Brain microvascular endothelial cell (primary cell): ENCODE data around the gene ALDOC.

Experiments
- DNase-seq: peaks from one replicate; pipeline ENCODE4 v3.0.0-alpha.2; 2020
- H3K27ac ChIP-seq: fragments of 250-450 bp; sonication (Bioruptor Pico); 2 replicates; pipeline ENCODE4 v1.5.1; 2020; ENCODE audit warnings: mild to moderate bottlenecking, moderate library complexity
- H3K27me3 ChIP-seq: fragments of 250-450 bp; sonication (Bioruptor Pico); replicated peaks from 2 replicates; pipeline ENCODE4 v1.5.1; 2020; ENCODE audit warnings: mild to moderate bottlenecking
- H3K36me3 ChIP-seq: fragments of 250-450 bp; sonication (Bioruptor Pico); replicated peaks from 2 replicates; pipeline ENCODE4 v1.5.1; 2020; ENCODE audit warnings: mild to moderate bottlenecking
- H3K4me3 ChIP-seq: 2 replicates; pipeline ENCODE4 v1.5.1; 2011; ENCODE audit warnings: low read depth, mild to moderate bottlenecking, control low read depth, low read length, moderate library complexity
- in situ Hi-C: cut with HindIII; loops from 2 replicates; pipeline ENCODE4 v1.10.0; 2017; ENCODE audit warnings: low sequenced_read_pairs, low pct_ligation_motif_present
- TF ChIP-seq, protein P1 (sequence below): IDR thresholded peaks from 2 replicates; pipeline ENCODE4 v1.5.1; 2011; ENCODE audit warnings: low read depth, mild to moderate bottlenecking, moderate library complexity, low read length, control low read depth, inconsistent platforms; ENCODE audit errors: missing control alignments

The ALDOC gene

DNA sequence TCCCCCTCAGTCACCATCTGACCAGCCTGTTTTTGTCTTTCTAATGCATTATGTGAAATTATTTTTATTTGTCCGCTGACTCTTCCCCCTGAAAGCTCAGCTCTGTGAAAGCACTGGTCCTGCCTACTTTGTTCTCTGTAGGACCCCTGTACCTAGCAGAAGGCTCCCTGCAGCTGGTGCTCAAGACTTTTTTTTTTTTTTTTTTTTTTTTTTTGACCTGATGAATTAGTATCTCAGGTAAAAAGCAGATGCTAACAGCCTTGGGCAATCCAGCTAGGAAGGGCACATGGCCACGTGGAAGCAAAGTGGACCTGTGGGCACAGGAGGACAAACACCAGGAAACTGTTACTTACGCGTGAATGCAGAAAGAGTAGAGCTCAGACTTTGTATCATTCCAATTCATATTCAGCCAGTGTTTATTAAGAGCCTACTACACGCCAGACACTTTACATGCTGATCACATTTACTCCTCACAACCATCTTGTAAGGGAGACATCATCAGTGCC lies 23.6 kb downstream of the ALDOC start:
- peaks cover 40% of the 10 kb centered on the region for H3K36me3 ChIP-seq
- H3K4me3 ChIP-seq, result peak overlapping the region; percentile 27
- no peak overlapping the region for H3K27ac ChIP-seq
- no peak for DNase-seq
- in situ Hi-C loops, result no loop called here
- TF ChIP-seq, protein P1, sequence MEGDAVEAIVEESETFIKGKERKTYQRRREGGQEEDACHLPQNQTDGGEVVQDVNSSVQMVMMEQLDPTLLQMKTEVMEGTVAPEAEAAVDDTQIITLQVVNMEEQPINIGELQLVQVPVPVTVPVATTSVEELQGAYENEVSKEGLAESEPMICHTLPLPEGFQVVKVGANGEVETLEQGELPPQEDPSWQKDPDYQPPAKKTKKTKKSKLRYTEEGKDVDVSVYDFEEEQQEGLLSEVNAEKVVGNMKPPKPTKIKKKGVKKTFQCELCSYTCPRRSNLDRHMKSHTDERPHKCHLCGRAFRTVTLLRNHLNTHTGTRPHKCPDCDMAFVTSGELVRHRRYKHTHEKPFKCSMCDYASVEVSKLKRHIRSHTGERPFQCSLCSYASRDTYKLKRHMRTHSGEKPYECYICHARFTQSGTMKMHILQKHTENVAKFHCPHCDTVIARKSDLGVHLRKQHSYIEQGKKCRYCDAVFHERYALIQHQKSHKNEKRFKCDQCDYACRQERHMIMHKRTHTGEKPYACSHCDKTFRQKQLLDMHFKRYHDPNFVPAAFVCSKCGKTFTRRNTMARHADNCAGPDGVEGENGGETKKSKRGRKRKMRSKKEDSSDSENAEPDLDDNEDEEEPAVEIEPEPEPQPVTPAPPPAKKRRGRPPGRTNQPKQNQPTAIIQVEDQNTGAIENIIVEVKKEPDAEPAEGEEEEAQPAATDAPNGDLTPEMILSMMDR, result no peak
- no peaks in the 10 kb centered on the region for H3K27me3 ChIP-seq

DNA sequence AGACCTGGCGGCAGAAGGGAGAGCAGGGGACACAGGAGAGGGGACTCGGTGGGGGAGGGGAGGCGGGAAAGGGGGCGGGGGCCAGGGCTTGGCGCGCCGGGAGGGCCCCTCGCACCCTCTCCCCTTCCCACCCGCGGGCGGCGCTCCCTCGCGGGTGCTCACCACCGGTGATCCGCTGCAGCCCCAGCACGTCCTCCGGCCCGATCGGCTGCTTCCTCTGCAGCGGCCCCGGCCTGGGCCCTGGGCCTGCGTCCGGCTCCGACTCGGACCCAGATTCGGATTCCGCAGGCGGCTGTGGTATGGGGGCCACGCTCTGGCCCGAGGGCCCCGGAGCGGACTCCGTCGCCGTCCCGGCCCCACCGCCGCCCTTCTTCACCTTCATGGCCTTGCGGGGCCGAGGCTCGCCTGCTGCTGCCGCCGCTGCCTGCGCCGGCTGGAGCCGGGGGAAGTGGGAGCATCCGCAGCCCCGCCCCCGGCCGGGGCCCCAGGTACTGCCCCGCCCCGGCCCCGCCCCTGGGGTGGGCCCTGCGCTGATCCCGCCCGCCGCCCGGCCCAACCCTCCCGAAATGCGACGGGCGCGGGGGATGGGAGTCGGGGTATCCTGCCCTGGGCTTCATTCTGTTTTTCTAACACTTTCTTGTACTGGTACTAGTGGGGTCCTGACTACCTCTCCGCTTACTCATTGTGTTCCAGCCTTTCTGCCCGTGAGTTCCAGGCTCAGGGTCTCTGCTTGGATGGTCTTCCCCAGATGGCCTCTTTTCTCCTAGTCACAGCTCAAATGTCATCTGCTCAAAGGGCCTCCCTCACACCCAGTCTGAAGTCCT lies 24.3 kb downstream of the ALDOC start, which contains the start of gene UNC119:
Gene UNC119 (minus strand): TSS at position 449 of the 824 bp plus-strand sequence. CDS start 67 bp downstream, at position 382.
- Histone ChIP-seq H3K27me3 (no peaks in the 10 kb centered on the region), H3K27ac (no peak within 1 kb of the TSS), H3K4me3 (peak within 1 kb of the TSS; percentile 67), H3K36me3 (peaks cover 34% of the 10 kb centered on the region)
- in situ Hi-C loops, result no loop called here
- DNase-seq, result peak; percentile 35
- TF ChIP-seq, protein P1, result no peak

- H3K27ac ChIP-seq, result no peak overlapping the region
- no peak for DNase-seq
Observed at GRCh38 chr17:28551421-28552175, 25.1 kb downstream of the ALDOC start.

DNA sequence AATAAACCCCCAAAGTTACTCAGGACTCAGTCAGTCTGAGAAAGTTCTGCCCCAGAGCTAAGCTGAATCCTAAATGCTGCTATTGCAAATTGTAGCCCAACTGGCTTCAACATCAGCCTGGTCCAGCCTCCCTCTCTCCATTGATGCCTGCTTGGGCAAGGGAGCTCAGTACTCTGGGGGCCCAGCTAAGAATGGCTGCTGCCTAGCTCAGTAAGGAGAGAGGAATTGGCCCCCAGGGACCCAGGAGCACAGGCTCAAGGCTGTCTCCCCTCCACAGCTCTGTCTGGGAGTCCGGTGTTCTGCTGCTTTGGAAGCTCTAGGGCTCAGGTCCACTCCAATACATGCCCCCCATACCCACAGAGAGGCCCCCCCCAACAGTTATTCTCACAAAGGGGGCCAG lies 25.8 kb downstream of the ALDOC start:
- no peak overlapping the region for H3K27ac ChIP-seq
- H3K36me3 ChIP-seq, result peaks cover 22% of the 10 kb centered on the region
- no peak overlapping the region for H3K4me3 ChIP-seq
- DNase-seq, result no peak
- no peaks in the 10 kb centered on the region for H3K27me3 ChIP-seq
- TF ChIP-seq, protein P1, result no peak
- in situ Hi-C loops, result no loop called here

More at GRCh38 chr17:28551421-28552175, 25.1 kb downstream of the ALDOC start:
- Histone ChIP-seq H3K27me3 (no peaks in the 10 kb centered on the region), H3K36me3 (peaks cover 30% of the 10 kb centered on the region), H3K4me3 (peak overlapping the region; percentile 67)
- TF ChIP-seq, protein P1, result no peak
- in situ Hi-C loops, result no loop called here

GRCh38 chr17:28549236-28550132 lies 27.2 kb downstream of the ALDOC start:
- peaks cover 10% of the 10 kb centered on the region for H3K36me3 ChIP-seq
- H3K4me3 ChIP-seq, result no peak overlapping the region
- TF ChIP-seq, protein P1, result no peak
- no peaks in the 10 kb centered on the region for H3K27me3 ChIP-seq
- no peak for DNase-seq
- no peak overlapping the region for H3K27ac ChIP-seq
- in situ Hi-C loops, result no loop called here
